H9 (cell line): Measurements from ENCODE around the gene SAG. TPM values are rescaled to one million over a fixed set of nuclear protein-coding genes. Genes with fewer than 3 reads are reported as not detected.
A peak's percentile ranks its signal among the peaks of the same experiment; 100 is the strongest.

ENCODE experiments used
- DNase-seq: peaks from one replicate; pipeline ENCODE4 v3.0.0-alpha.2; 2017
- H2AFZ ChIP-seq: one replicate; pipeline ENCODE4 v1.6.1; 2013; ENCODE audit warnings: mild to moderate bottlenecking, low read length, control low read depth, moderate library complexity
- H2AK5ac ChIP-seq: 2 replicates; pipeline ENCODE4 v1.6.1; 2013; ENCODE audit warnings: low read length, control low read depth, mixed read lengths; ENCODE audit not compliant: insufficient read length
- H2BK120ac ChIP-seq: one replicate; pipeline ENCODE4 v1.6.1; 2013; ENCODE audit warnings: low read depth, mild to moderate bottlenecking, low read length, control low read depth, inconsistent platforms; ENCODE audit not compliant: poor library complexity, severe bottlenecking
- H2BK12ac ChIP-seq: 2 replicates; pipeline ENCODE4 v1.6.1; 2013; ENCODE audit warnings: low read length, control low read depth, mixed read lengths, low read depth; ENCODE audit not compliant: insufficient read length
- H2BK15ac ChIP-seq: 2 replicates; pipeline ENCODE4 v1.6.1; 2013; ENCODE audit warnings: low read depth, low read length, control low read depth
- H2BK20ac ChIP-seq: one replicate; pipeline ENCODE4 v1.6.1; 2013; ENCODE audit warnings: low read depth, mild to moderate bottlenecking, low read length, control low read depth, inconsistent platforms; ENCODE audit not compliant: poor library complexity, severe bottlenecking
- H2BK5ac ChIP-seq: 2 replicates; pipeline ENCODE4 v1.6.1; 2013; ENCODE audit warnings: low read length, control low read depth, mixed read lengths; ENCODE audit not compliant: insufficient read length
- H3K14ac ChIP-seq: 2 replicates; pipeline ENCODE4 v1.6.1; 2013; ENCODE audit warnings: low read length, control low read depth; ENCODE audit not compliant: insufficient read depth
- H3K18ac ChIP-seq: 2 replicates; pipeline ENCODE4 v1.6.1; 2013; ENCODE audit warnings: low read depth, mild to moderate bottlenecking, mixed read lengths, low read length, control low read depth; ENCODE audit not compliant: insufficient read length
- H3K23ac ChIP-seq: 2 replicates; pipeline ENCODE4 v1.6.1; 2013; ENCODE audit warnings: low read length, control low read depth, mixed read lengths, low read depth; ENCODE audit not compliant: insufficient read length
- H3K23me2 ChIP-seq: 2 replicates; pipeline ENCODE4 v1.6.1; 2013; ENCODE audit warnings: low read depth, mild to moderate bottlenecking, mixed read lengths, low read length, control low read depth; ENCODE audit not compliant: insufficient read length, poor library complexity, severe bottlenecking
- H3K27ac ChIP-seq: 2 replicates; pipeline ENCODE4 v1.5.1; 2013; ENCODE audit warnings: low read length, control low read depth, mixed read lengths, low read depth; ENCODE audit not compliant: insufficient read length
- H3K27me3 ChIP-seq: 2 replicates; pipeline ENCODE4 v1.6.1; 2013; ENCODE audit warnings: low read length, control low read depth, inconsistent platforms; ENCODE audit not compliant: insufficient read depth
- H3K4ac ChIP-seq: 2 replicates; pipeline ENCODE4 v1.6.1; 2013; ENCODE audit warnings: low read depth, mild to moderate bottlenecking, control low read depth, inconsistent platforms, low read length, moderate library complexity
- H3K4me1 ChIP-seq: 2 replicates; pipeline ENCODE4 v1.6.1; 2013; ENCODE audit warnings: low read length, control low read depth, inconsistent platforms; ENCODE audit not compliant: insufficient read depth
- H3K4me2 ChIP-seq: 2 replicates; pipeline ENCODE4 v1.6.1; 2013; ENCODE audit warnings: low read length, control low read depth, mixed read lengths; ENCODE audit not compliant: insufficient read length, insufficient read depth
- H3K56ac ChIP-seq: 2 replicates; pipeline ENCODE4 v1.6.1; 2013; ENCODE audit warnings: low read depth, mild to moderate bottlenecking, mixed read lengths, low read length, control low read depth; ENCODE audit not compliant: insufficient read length
- H3K79me1 ChIP-seq: 2 replicates; pipeline ENCODE4 v1.6.1; 2013; ENCODE audit warnings: low read depth, mild to moderate bottlenecking, moderate library complexity, low read length, control low read depth, inconsistent platforms; ENCODE audit not compliant: insufficient read depth, poor library complexity, severe bottlenecking
- H3K79me2 ChIP-seq: 2 replicates; pipeline ENCODE4 v1.6.1; 2013; ENCODE audit warnings: low read length, control low read depth, inconsistent platforms; ENCODE audit not compliant: insufficient read depth
- H3K9ac ChIP-seq: 2 replicates; pipeline ENCODE4 v1.6.1; 2013; ENCODE audit warnings: low read length, control low read depth, mixed read lengths; ENCODE audit not compliant: insufficient read length; ENCODE audit errors: extremely low read depth
- H3K9me3 ChIP-seq: one replicate; pipeline ENCODE4 v1.6.1; 2013; ENCODE audit warnings: low read depth, low read length, inconsistent platforms; ENCODE audit not compliant: control insufficient read depth
- H3T11ph ChIP-seq: one replicate; pipeline ENCODE4 v1.6.1; 2013; ENCODE audit warnings: mild to moderate bottlenecking, low read length, control low read depth, inconsistent platforms
- H4K20me1 ChIP-seq: one replicate; pipeline ENCODE4 v1.6.1; 2013; ENCODE audit not compliant: control insufficient read depth, insufficient read length, insufficient read depth
- H4K5ac ChIP-seq: 2 replicates; pipeline ENCODE4 v1.6.1; 2013; ENCODE audit warnings: low read depth, mild to moderate bottlenecking, mixed read lengths, low read length, control low read depth; ENCODE audit not compliant: insufficient read length
- H4K8ac ChIP-seq: replicated peaks from 2 replicates; pipeline ENCODE4 v1.6.1; 2013; ENCODE audit warnings: low read length, control low read depth, mixed read lengths, low read depth; ENCODE audit not compliant: insufficient read length
- H4K91ac ChIP-seq: 2 replicates; pipeline ENCODE4 v1.6.1; 2013; ENCODE audit warnings: low read depth, mild to moderate bottlenecking, moderate library complexity, mixed read lengths, low read length, control low read depth; ENCODE audit not compliant: insufficient read length
- H3K27ac Mint-ChIP-seq, 3 experiments: 2 replicates in 2 of 3; 3 replicates in 1 of 3; pipeline ENCODE4 v1.8.0; 2020 to 2021; ENCODE audit warnings: mixed read lengths in 3 of 3, mild to moderate bottlenecking in 1 of 3, moderate library complexity in 1 of 3
- H3K27me3 Mint-ChIP-seq: 2 replicates; pipeline ENCODE4 v1.8.0; 2021; ENCODE audit warnings: low read depth, mild to moderate bottlenecking, moderate library complexity, mixed read lengths
- H3K36me3 Mint-ChIP-seq, 3 experiments: 2 replicates in 2 of 3; 3 replicates in 1 of 3; pipeline ENCODE4 v1.8.0; 2020 to 2021; ENCODE audit warnings: low read depth in 3 of 3, mixed read lengths in 3 of 3; ENCODE audit not compliant: insufficient read depth in 1 of 3
- H3K4me1 Mint-ChIP-seq, 2 experiments: 2 replicates each; pipeline ENCODE4 v1.8.0; 2020; ENCODE audit warnings: mixed read lengths in 2 of 2
- H3K4me3 Mint-ChIP-seq, 2 experiments: 2 replicates in 1 of 2; 3 replicates in 1 of 2; pipeline ENCODE4 v1.8.0; 2020 to 2021; ENCODE audit warnings: mild to moderate bottlenecking in 2 of 2, mixed read lengths in 2 of 2, moderate library complexity in 1 of 2
- H3K9me3 Mint-ChIP-seq, 2 experiments: 2 replicates in 1 of 2; 3 replicates in 1 of 2; pipeline ENCODE4 v1.8.0; 2020; ENCODE audit warnings: mild to moderate bottlenecking in 2 of 2, mixed read lengths in 2 of 2, moderate library complexity in 1 of 2
- WGBS: extraction: QIAGEN DNeasy Blood & Tissue Kit; methylation state at CpG from one replicate; pipeline ENCODE4 v1.1.7; 2013; ENCODE audit warnings: missing lambda C conversion rate, low lambda C conversion rate, mixed read lengths; ENCODE audit not compliant: insufficient read length; ENCODE audit errors: extremely low coverage; 5-methylcytosine and 5-hydroxymethylcytosine counted together
- total RNA-seq: library from RNA; stranded (reverse); gene quantifications from 2 replicates; pipeline ENCODE4 v1.2.1, GENCODE V29; 2021
- TF ChIP-seq, protein P1 (sequence below): fragments of 200-600 bp; sonication (generic); conservative IDR thresholded peaks from 3 replicates; pipeline ENCODE4 v1.8.0; 2021; ENCODE audit warnings: antibody characterized with exemption, mild to moderate bottlenecking

The SAG gene
- total RNA-seq, 1 experiment from 2014 or later = not detected

DNA sequence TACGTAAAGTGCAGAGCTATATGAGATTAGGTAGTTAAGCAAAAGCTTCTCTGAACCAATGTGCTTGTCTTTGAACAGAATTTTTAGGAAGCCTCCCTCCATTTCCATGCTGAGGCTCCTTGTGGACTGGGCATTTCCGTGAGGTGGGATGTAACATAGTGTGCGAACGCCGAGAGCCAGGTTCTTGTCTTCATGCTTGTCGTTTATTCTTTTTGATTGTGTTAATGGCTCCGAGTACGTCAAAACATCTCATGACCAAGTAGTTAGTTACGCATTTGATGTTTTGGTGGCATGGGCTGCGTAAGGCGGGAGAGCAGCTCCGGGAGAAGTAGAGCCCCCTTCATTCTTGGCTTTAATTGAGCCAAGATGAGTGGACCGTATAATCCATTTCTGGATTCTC is 79.6 kb downstream of the SAG start:
- H4K8ac ChIP-seq = no peak overlapping the region
- H3T11ph ChIP-seq = no peak overlapping the region
- no peak overlapping the region for H2BK120ac ChIP-seq
- no peak overlapping the region for H2BK12ac ChIP-seq
- Mint-ChIP-seq H3K4me1 (peaks cover 9 to 17% of the 10 kb centered on the region in 2 experiments), H3K36me3 (peaks cover 5 to 13% (median 6%) of the 10 kb centered on the region in 3 experiments; a peak in 5 of 7 replicates), H3K27me3 (no peaks in the 10 kb centered on the region), H3K27ac (peak overlapping the region in 1 of 3 experiments; percentile 34; a peak in 2 of 7 replicates), H3K9me3 (no peaks in the 10 kb centered on the region), H3K4me3 (no peak overlapping the region)
- DNase-seq = no peak
- H3K4ac ChIP-seq = no peak overlapping the region
- no peak overlapping the region for H2AK5ac ChIP-seq
- H2BK20ac ChIP-seq = no peak overlapping the region
- H3K9ac ChIP-seq = no peak overlapping the region
- H3K27me3 ChIP-seq = no peaks in the 10 kb centered on the region
- peaks cover 3% of the 10 kb centered on the region; the same call in 1 of the 2 replicates for H3K79me2 ChIP-seq
- no peak overlapping the region for H2AFZ ChIP-seq
- H3K79me1 ChIP-seq = no peaks in the 10 kb centered on the region
- H3K9me3 ChIP-seq = no peaks in the 10 kb centered on the region
- no peak overlapping the region for H4K5ac ChIP-seq
- WGBS = no CpG with 5 or more reads among the region's 13 CpGs
- H3K18ac ChIP-seq = no peak overlapping the region
- H3K14ac ChIP-seq = no peak overlapping the region
- no peak overlapping the region for H3K27ac ChIP-seq
- H2BK5ac ChIP-seq = no peak overlapping the region
- no peaks in the 10 kb centered on the region for H3K23me2 ChIP-seq
- no peak overlapping the region for H3K56ac ChIP-seq
- no peak overlapping the region for H2BK15ac ChIP-seq
- no peaks in the 10 kb centered on the region for H3K4me1 ChIP-seq
- no peak overlapping the region for H3K23ac ChIP-seq
- TF ChIP-seq, protein P1, sequence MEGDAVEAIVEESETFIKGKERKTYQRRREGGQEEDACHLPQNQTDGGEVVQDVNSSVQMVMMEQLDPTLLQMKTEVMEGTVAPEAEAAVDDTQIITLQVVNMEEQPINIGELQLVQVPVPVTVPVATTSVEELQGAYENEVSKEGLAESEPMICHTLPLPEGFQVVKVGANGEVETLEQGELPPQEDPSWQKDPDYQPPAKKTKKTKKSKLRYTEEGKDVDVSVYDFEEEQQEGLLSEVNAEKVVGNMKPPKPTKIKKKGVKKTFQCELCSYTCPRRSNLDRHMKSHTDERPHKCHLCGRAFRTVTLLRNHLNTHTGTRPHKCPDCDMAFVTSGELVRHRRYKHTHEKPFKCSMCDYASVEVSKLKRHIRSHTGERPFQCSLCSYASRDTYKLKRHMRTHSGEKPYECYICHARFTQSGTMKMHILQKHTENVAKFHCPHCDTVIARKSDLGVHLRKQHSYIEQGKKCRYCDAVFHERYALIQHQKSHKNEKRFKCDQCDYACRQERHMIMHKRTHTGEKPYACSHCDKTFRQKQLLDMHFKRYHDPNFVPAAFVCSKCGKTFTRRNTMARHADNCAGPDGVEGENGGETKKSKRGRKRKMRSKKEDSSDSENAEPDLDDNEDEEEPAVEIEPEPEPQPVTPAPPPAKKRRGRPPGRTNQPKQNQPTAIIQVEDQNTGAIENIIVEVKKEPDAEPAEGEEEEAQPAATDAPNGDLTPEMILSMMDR = no peak
- H4K20me1 ChIP-seq = no peaks in the 10 kb centered on the region
- no peak overlapping the region for H4K91ac ChIP-seq
- no peak overlapping the region for H3K4me2 ChIP-seq
